ENCODE measurements around the gene ENPP4. TPM values are rescaled to one million over a fixed set of nuclear protein-coding genes. Genes with fewer than 3 reads are reported as not detected.
"Not testable (repeated sequence)": the region's sequence is repeated elsewhere in the genome, so short reads cannot be mapped to it uniquely, and the experiment has no call there.

The ENPP4 gene
- total RNA-seq, 1 donor from 2014 or later = 6.8 TPM

DNA sequence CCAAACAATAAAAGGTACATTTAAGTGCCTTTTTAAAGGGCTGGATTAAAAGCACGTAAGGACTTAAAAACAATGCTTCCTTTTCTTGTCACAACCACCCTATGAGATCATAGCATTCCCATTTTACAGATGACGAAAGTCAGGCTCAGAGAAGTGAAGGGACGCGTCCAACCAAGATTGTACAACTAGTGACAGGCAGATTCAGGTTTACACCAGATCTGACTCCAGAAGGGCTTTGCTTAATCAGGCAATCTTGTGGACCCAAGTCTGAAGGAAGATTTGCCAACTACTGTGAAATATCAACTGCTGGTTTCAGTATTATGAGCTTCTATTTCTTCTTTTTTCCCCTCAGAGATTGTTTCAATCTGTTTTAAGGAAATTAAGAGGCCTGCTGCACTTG, 877 bp downstream of the ENPP4 start:
- intact Hi-C loops (cut with micrococcal nuclease) = no loop called here

DNA sequence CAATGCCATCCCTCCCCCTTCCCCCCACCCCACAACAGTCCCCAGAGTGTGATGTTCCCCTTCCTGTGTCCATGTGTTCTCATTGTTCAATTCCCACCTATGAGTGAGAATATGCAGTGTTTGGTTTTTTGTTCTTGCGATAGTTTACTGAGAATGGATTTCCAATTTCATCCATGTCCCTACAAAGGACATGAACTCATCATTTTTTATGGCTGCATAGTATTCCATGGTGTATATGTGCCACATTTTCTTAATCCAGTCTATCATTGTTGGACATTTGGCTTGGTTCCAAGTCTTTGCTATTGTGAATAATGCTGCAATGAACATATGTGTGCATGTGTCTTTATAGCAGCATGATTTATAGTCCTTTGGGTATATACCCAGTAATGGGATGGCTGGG, 1.5 kb downstream of the ENPP4 start:
- intact Hi-C loops (cut with micrococcal nuclease) = not testable (repeated sequence)

DNA sequence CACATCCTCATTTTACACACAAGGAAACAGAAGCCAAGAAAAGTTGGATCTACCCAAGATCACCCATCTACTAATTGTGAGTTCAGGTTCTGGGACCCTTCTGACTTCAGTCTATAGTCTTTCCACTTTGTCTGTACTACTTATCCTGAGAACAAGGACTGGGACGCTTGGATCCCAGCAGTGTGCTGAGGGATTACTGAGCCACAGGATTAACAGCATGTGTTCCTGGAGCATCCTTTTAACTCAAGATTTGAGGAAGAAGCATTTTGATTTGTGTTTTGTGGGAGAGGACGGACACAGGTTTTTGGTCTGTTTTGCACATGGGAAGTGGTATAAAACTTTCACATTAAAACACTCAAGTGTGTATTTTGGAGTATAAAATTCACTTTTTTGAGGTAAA, 4.4 kb downstream of the ENPP4 start:
- intact Hi-C loops (cut with micrococcal nuclease) = no loop called here

DNA sequence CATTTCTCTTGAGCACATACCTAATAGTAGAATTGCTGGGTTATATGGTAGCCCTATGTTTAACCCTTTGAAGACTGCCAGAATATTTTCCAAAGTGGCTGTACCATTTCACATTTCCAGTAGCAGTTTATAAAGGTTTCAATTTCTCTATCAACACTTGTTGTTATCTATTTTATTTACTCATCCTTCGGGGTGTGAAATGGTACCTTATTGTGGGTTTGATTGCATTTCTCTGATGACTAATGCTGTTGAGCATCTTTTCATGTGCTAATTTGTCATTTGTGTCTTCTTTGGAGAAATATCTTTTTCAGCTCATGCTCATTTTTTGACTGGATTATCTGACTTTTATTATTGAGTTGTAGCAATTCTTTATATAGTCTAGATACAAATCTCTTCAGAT, 5.4 kb downstream of the ENPP4 start:
- intact Hi-C loops (cut with micrococcal nuclease) = no loop called here

DNA sequence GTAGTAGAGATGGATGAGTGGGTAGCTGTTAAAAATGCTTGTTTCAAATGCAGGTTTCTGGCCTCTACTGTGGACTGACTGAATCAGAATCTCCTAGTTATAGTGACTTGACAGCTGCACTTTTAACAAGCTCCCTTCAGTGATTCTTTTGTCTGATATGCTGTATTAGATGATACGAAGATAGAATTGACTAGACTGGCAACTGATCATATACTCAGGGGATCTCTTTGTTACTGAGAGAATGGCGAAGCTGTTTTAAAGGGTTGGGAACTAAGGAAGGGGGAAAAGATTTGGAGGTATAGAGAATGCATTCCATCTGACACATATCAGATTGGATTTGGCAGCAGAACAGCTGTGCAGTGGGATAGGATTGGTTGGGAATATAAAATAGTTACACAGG, 7.0 kb downstream of the ENPP4 start:
- intact Hi-C loops (cut with micrococcal nuclease) = no loop called here

DNA sequence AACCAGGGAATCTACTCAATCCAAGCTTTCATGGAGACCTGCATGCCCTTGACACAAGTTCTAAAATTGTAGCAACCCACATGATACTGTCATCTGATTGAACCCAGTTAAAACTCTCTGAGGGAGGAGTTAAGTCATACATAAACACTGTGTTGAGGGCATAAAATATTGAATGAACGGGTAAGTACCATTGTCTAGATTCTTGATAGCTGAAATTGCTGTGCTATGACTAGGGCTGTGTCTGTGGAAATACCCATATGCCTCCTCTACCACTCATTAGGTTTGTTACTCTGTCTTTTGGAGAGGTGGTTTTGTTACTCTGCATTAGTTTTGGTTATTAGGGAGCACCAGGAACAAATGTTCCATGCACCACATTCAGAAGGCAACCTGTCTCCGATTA, 7.6 kb downstream of the ENPP4 start:
- intact Hi-C loops (cut with micrococcal nuclease) = no loop called here

DNA sequence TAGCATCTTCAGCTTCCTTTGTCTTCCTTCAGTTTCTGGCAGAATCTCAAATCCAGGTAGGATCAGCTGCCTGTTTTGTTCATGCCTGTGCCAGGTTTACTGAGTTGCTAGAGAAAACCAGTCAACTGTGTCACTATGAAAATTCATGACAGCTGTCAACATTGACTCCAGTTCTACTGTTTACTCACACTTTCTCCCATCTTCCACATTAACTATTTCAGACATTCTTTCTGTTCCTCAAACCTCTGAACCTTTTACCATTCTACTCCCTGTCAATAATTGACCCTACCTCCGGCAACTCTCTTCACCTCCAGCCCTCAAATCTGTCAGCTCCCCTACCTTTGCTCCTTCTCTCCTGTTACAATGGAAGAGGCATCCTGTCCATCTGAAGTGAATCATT, 8.5 kb downstream of the ENPP4 start:
- intact Hi-C loops (cut with micrococcal nuclease) = no loop called here

DNA sequence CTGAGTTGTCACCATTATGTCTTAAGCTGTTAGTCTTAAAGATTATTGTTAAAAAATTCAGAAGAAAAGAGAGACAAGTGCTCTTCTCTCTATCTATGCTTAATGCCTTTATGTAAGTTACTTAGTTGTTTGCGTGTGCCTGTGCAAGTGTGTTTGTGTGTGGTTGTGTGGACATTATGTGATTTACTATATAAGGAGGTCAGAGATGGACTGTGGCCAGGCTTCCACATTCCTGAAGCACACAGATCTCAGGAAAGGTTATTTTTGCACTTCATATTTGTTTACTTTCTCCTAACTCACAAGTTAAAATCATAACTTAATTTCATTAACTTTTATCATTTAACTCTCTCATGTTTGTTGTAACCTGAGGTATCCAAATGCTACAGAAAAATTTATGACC, 14.5 kb downstream of the ENPP4 start:
- intact Hi-C loops (cut with micrococcal nuclease) = no loop called here

DNA sequence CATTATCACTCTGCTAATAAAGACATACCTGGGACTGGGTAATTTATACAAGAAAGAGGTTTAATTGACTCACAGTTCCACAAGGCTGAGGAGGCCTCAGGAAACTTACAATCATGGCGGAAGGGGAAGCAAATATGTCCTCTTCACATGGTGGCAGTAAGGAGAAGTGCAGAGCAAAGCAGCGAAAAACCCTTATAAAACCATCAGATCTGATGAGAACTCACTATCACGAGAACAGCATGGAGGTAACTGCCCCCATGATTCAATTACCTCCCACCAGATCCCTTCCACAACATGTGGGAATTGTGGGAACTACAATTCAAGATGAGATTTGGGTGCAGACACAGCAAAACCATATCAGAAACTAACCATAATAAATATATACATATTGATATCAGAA, 19.3 kb downstream of the ENPP4 start:
- intact Hi-C loops (cut with micrococcal nuclease) = not testable (repeated sequence)

DNA sequence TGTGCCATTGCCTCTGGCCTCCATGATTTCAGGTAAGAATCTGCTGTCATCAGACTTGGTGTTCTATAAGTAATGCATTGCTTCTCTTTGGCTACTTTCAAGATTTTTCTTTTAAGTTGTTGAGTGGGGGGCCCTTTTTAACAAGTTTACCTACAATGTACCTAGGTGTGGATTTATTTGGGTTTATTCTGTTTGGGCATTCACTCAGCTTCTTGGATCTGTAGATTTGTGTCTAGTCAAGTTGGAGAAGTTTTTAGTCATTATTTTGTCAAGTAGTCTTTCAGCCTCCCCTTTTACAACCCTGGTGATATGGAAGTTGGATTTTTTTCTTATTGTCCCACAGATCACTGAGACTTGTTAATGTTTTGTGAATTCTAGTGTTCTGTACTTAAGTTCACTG, 26.9 kb downstream of the ENPP4 start:
- intact Hi-C loops (cut with micrococcal nuclease) = no loop called here

DNA sequence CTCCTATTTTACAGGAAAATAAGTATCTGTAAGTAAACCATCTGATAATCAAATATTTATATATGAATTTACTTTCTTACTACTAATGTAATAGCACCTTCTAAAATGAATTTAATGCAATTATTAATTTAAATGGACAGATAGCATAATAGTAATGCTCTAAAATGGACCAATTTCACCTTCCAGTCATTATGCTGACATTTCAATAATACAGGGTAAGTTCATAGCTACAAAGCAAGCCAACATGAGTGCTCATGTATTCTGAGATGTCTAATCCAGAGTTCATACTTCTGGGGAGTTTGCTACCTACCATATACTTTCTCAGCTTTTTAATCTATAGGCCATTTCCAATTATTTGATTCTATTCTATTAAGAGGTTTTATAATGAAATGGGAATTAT, 29.4 kb downstream of the ENPP4 start:
- intact Hi-C loops (cut with micrococcal nuclease) = no loop called here

DNA sequence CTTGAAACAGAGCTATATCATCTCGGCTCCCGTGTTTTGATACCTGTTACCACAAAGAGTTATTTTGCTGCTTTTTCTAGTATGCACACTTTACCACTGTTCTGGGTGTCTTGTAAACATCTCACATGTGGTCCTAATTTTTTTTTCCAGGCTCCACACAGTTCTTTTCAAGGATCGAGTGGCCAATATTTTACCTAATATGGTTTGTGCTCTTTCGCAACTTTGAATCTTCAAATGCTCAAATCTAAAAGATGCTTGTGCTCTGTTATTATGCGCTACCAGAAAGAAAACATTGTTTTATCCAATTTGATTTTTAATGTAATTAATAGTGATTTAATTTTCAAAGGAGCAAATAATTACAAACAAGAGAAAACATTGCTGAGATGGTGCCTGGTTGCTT, 30.3 kb downstream of the ENPP4 start:
- intact Hi-C loops (cut with micrococcal nuclease) = no loop called here

DNA sequence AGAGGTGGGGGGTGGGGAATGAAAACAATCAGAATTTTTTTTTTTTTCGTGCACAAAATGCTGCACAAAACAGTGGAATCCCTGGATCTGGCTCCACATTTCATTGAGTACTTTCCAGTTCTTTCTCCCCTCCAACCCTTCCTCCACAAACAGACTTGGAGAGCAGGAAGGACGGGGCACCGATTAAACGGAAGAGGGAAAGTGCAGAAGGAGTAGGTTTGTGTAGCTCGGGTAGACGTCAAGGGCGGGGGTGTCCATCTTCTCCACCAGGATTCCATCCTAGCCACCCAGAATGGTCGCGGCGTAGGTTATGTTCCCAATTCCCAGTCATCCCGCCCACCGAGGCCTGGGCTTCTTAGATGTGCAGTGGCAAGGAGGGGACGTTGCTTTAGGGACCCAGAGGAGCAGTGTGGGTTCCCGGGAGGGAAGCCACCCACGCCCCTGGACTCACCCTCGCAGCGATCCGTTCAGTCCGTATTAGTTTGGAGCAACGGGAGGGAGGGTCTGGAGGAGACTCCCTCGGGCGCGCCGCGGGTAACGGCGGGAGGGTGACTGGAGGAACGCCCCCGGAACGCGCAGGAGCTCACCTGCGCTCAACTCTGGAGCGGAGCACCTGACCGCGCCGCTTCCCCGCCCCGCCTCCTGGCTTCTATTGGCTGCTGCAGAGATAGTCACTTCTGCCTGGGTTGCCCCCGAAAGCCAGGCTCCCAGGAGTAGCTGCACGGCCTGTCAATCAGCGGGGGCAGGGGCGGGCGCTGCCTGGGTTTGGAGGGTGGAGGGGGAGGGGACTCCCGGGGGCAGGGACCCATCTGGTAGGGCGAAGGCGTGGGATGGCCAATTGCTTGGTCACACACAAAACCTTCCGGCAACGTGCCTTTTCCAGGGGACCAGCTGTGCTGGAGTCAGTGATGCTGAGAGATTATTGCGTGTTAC, 40.8 kb downstream of the ENPP4 start, which contains the start of gene ENPP5:
Gene ENPP5 (minus strand): TSS at position 624 of the 933 bp plus-strand sequence. CDS start 2,718 bp downstream, outside the sequence.
- intact Hi-C loops (cut with micrococcal nuclease) = no loop called here

DNA sequence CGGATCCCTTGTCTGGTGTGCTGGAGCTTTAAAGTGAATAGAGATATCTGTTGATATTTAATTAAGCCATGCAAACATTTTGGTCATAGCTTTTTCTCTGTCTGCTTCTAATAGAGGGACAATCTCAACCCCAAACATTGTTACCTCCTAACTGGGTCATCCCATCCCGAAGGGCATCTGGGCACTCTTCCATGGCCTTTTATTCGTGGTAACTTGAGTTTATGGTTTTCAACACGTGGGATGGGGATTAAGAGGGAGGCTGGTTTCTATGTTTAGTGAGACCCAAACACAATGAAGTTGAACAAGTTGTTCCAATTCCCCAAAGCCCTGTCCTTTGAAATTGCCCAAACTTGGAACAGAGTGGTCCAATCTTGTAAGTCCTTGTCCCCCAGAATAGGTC, 42.4 kb downstream of the ENPP4 start:
- intact Hi-C loops (cut with micrococcal nuclease) = no loop called here

DNA sequence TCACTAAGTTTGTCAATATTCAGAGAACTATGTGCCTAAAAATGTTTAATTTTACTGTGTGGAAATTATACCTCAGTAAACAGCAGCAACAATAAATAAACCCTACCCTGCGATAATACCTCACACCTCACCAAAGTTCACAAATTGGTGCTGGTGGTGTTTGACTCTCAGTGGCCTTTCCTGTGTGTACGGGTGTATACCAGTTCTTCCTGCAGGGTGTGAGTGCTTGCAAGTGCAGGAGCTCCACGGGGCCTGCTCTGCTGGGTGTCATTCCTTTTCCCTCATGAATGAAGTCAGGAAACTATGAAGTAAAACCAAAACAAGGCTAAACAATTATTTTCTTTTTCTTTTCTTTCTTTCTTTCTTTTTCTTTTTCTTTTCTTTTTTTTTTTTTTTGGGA, 45.1 kb downstream of the ENPP4 start:
- intact Hi-C loops (cut with micrococcal nuclease) = loop anchor here (1.0 kb wide), 6 partner anchors 46 to 1700 kb away; partner anchors contain the start of gene ENPP4

DNA sequence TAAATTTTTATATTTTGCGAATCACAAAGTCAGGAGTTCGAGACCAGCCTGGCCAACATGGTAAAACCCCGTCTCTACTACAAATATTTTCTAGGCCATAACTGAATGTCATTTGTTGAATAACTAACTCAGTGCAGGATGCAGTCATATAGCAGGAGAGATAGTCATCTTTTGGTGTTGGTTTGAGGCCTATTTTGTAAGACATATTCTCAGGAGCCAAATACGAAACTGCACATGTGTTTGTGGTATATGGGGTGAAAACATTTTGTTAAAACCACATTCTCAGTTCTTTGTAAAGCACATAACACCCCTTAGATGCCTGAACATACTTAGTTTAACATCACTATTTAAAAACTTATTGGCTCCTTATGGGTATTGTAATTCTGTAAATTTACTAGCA, 45.7 kb downstream of the ENPP4 start:
- intact Hi-C loops (cut with micrococcal nuclease) = loop anchor here (1.0 kb wide), 6 partner anchors 46 to 1700 kb away; partner anchors contain the start of gene ENPP4

DNA sequence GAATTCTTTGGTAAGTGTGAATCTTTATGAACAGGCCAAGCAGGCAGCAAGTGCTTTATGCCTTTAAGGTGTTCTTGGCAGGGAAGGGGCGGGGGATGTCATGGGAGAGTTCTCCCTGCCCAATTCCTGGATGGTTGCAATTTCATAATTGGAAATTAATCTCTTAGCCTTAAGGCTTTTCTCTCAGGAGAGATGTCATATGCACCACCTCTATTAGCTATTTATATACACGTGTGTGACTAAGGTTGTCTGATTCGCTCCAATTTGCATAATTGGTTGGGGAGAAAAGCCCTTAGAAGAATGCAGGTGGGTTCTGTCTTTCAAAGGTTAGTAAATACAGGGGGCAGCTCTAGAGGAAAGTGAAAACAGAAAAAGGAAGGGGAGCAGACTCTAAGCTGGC, 46.2 kb downstream of the ENPP4 start:
- intact Hi-C loops (cut with micrococcal nuclease) = loop anchor here (1.0 kb wide), 6 partner anchors 47 to 1701 kb away; partner anchors contain the start of gene ENPP4

DNA sequence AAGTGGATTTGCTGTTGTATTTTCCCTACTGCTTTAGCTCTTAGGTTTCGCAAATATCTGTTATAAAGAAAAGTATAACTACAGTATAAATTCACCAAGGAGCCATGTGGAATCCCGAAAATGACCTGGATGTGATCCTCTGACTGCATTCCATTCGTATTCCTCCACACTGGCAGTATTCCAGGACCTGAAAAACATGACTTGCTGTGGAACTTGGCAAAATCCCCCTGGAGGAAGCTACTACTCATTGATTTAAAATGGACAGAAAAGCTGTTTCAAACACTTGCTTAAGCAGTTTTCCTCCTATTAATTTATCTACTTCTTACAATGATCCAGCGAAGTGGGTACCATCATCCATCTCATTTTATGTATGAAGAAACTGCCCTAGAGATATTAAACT, 54.3 kb downstream of the ENPP4 start:
- intact Hi-C loops (cut with micrococcal nuclease) = no loop called here

DNA sequence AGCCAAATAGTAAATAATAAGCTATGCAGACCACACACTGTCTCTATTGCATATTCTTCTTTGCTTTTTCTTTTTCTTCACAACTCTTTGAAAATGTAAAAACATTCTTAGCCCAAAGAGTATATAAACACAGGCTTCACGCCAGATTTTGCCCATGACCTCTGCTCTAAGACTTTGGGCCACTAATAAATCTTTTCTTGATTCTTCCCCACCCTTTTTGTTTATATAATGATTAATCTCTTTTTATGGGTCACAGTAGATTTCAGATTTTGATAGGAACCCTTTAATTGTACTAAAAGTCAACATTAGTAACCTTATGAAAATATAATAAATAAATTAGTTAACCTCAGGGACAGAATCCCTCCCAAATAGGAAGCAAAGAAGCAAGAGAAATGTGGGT, 56.8 kb downstream of the ENPP4 start:
- intact Hi-C loops (cut with micrococcal nuclease) = no loop called here

DNA sequence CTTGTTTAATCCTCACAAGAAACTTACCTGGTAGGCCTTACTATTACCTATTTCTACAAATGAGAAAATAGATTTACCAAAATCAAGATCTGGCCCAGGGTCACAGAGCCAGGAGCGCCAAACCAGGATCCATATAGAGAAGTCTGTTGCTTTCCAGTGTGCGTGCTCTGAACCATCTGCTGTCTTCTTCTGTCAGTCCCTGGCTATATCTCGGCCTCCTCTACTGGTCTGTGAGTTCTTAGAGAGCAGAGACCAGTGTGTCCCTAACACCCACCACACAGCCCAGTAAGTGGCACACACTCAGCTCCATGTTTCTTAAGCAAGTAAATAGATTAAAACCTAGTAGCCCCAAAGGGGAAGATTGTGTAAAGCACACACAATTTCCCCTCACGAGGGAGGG, 59.9 kb downstream of the ENPP4 start:
- intact Hi-C loops (cut with micrococcal nuclease) = no loop called here

DNA sequence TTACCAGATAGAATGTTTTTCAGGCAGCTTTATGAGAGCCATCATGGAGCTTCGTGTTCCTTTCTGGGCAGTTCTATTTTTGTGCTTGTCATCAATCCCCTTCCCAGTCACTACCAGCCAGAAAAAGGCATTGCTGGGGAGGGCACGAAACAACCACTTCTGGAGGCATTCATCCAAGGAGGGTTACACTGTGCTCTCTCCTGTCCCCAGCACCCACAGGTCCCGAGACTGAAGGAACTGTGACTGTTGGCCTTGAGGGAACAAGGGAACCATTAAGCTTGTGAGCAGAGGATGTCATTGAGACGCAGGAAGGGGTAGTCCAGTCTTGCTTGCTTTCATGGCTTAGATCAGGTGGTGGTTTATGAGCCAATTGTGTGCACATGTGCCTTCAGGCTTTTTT, 61.1 kb downstream of the ENPP4 start:
- intact Hi-C loops (cut with micrococcal nuclease) = no loop called here

DNA sequence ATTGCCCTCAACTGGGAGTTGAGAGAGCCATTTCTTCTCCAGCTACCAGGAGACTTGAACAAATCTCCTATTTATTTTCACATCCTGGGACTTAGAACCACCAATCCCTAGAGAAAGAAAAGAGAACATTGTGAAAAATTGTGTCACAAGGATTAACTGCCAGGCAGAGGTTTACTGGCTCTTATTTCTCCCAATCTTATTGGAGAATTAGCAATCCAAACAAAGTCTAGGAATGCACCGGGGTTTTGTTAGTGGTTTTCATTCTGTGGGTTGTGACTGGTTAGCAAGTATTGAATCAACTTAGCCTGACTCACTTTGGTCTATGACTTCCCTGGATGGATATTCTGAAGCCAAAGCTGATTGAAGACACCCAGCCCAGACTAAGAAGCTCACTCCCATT, 62.2 kb downstream of the ENPP4 start:
- intact Hi-C loops (cut with micrococcal nuclease) = no loop called here

Measured in T-helper 1 cell treated with Interleukin-12 subunit alpha and Interleukin-12 subunit beta and Interleukin-4 antibody, amounts not matched to agents 30 ng/mL and 1 ng/mL, for 36 hours (primary cell).